Eye (tissue), 1 donor: ENCODE measurements around the gene HMCN2.
"Not testable (repeated sequence)": the region's sequence is repeated elsewhere in the genome, so short reads cannot be mapped to it uniquely, and the experiment has no call there.

Source experiments
- DNase-seq: peaks from one replicate; pipeline ENCODE4 v3.0.0-alpha.2; 2015

Gene HMCN2

DNA sequence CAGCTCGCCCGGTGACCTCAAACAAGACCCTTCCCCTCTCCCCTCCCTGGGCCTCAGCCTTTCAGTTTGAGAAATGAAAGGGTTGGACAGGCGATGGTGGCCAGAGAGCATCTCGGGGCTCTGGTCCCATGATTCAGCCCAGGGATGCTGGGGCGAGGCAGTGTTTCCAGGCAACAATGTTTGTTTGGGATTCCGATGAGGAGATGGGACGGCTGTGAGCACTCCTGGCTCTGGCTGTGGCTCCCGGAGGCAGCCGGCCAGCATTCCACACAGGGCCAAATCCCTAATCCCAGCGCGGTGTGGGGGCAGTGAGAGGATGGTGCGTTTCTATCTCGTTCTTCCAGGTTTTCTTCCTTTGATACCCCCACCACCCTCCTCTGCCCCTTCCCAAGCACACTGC lies 66.0 kb downstream of the HMCN2 start:
- peak; percentile 61 for DNase-seq

DNA sequence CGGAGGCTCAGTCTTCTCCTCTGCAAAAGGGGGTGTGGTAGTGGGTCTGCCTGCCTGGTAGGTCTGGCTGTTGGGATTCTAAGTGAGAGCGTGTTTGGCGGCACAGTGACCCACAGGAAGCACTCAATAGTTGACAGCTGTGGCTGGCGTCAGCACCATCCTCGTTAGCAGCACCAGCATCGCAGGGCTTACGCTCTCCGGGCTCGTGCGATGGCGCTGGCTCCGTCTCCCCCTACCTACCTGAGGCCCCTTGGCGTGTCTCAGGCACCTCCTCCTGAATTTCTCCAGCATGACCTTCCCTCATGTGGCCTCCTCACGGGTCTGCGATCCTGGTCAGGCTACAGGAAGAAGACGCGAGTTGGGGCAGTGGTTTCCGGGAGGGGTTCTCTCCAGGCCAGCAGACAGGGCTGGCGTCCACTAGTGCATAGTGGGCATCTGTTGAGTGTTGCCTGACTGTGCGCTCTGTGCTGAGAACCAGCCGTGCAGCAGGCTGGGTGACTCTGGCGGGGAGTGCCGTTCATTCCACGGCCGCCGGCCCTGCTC lies 66.9 kb downstream of the HMCN2 start:
- DNase-seq = no peak

DNA sequence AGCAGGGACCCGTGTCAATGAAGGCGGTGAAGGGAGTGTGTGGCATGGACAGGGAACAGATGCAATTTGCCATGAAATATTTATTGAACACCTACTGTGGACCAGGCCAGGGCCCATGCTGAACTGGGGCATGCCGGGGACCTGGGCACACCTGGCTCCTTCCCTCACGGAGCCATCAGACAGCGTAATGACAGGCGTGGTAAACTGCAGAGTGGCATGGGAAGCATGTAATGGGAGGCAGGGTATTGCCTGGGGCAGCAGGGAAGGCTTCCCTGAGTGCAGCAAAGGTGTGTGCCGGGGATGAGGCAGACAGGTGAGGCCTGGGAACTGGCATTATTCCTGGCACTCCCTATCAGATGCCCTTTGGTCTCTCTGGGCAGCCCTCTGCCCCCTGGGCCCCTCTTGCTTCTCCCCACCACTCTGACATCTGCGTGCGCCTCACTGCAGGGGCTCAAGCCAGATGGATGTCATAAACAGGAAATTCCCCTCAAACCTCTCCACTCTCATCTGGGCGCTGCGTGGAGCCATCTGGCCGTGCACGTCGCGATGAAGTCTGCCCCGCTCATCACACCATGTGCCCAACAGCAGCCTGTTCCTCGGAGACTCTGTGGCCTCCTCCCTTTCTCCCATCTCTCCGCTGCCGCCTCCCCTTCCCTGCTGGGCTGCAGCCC lies 67.6 kb downstream of the HMCN2 start:
- peak; percentile 75 for DNase-seq

DNA sequence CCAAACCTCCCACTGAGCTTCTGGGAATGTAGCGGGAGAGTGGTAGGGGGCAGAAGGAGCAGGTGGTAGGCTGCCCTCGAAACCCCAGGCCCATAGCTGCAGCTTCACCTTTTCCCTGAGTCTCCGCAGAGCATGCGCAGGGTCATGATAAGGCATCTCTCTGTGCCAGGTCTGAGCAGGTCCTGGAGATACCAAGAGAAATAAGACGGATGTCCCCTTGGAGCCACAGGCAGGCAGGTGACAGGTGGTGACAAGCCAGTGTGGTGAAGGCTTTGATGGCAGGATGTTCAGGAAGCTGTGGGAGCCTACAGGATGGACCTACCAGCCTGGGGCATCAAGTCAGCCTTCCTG lies 68.1 kb downstream of the HMCN2 start:
- DNase-seq = no peak

DNA sequence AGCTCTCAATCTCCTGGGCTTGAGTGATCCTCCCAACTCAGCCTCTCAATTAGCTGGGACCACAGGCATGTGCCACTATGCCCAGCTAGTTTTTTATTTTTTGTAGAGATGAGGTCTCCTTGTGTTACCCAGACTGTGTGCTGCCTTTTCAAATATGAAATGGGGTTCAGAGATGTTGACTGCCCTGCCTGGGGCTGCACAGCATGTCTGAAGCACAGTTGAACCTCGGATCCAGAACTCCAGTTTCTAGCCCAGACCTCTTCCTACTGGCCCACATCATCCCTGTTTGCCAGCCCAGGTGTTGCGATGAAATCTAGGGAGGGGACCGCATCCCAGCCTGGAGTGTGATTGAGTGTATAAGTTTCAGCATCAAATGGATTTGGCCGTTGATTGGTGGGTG lies 69.4 kb downstream of the HMCN2 start:
- DNase-seq = no peak

DNA sequence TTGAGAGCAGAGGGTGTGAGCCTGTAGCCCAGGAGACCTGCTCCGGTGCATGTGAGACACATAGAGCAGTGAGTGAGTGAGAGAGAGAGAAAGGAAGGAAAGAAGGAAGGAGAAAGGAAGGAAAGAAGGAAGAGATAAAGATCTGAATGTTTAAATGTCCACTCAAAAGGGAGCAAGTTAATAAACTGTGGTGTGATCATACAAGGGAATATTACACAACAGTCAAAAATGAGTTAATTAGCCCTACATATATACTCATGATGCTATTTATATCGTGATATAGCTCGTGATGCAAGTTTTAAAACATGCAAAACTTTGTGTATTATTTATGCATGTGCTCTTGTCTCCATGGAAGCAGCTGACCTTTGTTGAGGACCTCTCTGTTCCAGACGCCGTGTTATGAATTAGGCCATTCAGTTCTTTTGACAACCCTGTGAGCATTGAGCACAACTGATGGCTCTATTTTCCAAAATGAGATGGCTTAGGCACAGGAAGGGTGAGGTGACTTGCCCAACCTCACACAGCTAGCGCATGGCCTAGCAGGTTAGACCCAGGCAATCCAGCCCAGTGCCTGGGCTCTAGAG lies 70.6 kb downstream of the HMCN2 start:
- no peak for DNase-seq

DNA sequence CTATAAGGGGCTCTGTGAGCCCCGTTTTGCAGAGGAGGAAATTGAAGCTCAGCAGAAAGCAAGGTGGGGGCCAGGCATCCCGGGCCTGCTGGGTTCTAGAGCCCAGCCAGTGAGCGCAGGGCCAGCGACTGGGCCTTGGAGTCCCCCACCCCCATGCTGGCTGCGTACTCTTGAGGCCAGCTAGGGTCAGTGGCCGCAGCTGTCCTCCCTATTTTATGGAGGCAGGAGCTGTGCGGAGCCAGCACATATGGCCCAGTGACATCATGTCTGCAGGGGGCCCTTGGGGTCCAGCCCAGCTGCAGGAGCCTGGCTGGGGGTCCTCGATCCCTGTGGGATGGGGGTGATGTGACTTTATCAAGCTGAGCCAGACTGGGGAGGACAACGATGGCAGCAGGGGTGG lies 71.3 kb downstream of the HMCN2 start:
- DNase-seq = no peak

DNA sequence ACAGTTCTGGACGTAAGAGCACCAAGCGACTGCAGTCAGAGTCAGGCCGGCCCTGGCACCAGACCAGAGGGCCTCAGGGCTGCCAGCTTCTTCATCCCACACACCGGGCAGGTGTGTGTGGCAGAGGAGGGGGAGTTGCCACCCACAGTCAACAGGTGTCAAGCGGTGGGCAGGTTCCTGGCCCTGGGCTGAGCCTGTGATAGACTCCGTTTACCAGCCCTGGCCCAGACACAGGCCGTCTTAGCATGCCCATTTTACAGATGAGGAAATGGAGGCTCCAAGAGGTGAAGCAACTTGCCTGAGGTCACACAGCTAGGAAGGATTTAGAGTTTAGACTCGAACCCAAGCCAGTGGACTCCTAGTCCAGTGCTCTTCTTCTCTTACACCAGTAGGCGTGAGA lies 71.8 kb downstream of the HMCN2 start:
- DNase-seq = no peak

DNA sequence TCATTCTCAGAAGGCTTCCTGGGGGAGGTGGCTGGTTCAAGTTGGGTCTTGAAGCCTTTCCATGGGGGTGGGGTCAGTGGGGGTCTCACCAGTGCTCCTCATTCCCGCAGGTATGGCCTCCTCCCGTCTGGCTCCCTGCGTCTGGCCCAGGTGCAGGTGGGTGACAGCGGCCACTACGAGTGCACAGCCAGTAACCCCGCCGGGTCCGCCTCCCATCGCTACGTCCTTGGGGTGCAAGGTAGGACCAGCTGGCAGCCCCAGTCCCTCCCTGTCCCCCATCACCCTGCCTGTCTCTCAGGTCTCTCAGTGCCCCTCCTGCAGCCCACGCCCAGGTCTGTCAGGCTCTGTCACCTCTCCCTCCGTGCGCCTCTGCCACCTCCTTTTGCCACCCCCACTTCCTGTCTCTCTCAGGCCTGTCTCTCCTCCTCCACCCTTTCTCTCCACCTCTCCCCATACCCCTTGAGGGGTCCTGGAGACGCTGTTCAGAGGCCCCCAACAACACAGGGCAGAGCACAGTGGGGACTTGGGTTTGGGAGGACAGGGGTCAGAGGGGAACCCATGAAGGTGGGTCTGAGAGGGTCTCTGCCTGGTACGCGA lies 72.3 kb downstream of the HMCN2 start:
- DNase-seq = no peak

DNA sequence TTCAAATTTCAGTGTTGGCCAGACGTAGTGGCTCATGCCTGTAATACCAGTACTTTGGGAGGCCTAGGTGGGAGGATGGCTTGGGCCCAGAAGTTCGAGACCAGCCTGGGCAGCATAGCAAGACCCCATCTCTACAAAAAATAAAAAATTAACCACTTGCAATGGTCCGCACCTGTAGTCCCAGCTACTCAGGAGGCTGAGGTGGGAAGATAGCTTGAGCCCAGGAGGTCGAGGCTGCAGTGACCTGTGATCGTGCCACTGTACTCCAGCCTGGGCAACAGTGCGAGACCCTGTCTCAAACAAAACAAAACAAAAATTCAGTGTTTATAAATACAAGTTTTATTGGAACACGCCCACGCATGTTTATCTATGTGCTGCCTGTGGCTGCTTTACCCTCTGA lies 73.3 kb downstream of the HMCN2 start:
- not testable (repeated sequence) for DNase-seq

DNA sequence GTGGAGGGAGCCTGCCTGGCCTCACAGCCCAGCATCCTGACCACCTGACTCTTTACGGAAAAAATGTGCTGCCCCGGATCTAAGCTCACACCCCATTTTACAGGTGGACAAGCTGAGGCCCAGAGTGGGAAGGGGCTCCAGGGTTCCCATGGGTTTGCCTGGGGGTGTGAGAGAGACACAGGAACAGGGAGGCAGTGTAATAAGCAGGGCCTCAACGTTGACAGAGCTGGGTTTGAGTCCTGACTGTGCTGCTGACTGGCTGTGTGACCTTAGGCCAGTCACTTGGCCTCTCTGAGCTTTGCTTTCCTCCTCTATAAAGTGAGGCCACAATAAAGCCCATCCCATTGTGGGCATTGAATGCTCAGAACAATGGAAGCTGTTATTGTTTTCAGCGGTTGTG lies 73.7 kb downstream of the HMCN2 start:
- DNase-seq = no peak

DNA sequence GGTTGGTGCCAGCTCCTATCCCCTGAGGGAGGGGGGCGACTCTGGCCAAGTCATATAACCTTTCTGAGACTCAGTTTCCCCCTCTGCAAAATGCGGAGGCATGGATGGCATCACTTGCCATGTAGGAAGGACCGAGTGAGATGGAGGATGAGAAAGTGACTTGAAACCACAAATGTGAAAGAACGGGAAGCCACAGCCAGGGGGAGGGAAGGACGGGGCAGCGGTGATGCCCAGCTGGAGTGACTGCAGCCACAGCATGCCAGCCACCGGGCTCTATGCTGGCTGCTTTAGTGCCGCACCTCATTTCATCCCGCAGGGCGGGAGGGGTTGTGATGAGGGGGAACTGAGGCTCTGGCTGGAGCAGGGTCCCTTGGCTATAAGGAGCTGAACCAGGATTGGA lies 74.5 kb downstream of the HMCN2 start:
- DNase-seq = no peak

DNA sequence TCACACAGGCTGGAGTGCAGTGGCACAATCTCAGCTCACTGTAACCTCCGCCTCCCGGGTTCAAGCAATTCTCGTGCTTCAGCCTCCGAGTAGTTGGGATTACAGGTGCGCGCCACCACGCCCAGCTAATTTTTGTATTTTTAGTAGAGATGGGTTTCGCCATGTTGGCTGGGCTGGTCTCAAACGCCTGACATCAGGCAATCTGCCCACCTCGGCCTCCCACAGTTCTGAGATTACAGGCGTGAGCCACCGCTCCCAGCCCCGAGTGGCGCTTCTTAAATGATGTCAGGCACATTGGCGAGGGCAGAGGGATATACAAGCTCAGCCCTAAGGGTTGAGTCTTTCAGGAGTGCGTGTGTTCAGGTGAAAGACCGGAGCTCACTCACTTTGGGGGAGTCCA lies 75.0 kb downstream of the HMCN2 start:
- DNase-seq = not testable (repeated sequence)

DNA sequence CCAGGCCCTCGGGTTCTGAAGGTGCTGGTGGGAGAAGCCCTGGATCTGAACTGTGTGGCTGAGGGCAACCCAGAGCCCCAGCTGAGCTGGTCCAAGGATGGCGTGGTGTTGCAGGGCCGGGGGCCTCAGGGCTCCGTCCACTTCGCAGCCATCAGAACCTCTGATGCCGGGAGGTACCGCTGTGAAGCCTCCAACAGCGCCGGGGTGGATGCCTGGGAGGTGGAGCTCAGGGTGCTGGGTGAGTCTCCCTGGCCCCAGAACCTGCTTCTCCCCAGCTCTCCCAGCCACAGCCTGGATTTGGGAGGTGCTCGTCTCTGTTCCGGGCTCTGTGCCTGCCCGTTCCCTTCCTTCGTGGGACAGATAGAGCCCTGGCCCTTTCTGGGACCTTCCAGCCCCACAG lies 75.6 kb downstream of the HMCN2 start:
- DNase-seq = no peak

DNA sequence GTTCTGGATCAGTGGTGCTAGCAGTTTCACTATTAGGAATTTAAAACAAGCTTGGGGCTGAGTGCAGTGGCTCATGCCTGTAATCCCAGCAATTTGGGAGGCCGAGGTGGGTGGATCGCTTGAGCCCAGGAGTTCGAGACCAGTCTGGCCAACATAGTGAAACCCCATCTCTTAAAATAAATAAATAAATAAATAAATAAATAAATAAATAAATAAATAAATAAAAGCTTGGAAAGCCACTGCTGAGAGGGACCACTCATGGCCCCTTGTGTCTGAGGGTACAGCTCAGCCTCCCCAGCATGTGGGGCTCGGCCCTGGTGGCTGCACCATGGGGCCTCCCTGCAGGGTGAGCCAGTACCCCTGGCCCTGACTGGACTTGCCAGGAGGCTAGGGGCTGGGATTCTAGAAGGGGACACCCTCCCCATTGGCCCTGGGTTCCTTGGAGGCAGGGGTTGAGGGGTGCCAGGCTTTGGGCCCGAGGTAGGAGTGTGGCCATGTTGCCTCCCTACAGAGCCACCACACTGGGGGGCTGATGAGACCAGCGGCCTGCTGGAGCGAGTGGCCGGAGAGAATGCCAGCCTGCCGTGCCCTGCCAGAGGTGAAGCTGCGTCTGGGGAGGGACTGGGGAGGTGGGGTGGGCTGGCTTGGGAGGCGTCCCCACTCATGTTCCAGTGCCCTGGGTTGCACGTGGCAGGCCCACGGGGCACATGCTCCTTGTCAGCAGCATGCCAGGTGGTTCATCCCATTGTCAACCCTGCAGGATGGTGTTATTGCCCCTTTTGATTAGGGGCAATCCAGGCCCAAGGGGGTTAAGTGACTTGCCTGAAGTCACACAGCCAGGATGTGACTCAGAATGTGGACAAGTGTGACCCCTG lies 76.5 kb downstream of the HMCN2 start:
- no peak for DNase-seq

DNA sequence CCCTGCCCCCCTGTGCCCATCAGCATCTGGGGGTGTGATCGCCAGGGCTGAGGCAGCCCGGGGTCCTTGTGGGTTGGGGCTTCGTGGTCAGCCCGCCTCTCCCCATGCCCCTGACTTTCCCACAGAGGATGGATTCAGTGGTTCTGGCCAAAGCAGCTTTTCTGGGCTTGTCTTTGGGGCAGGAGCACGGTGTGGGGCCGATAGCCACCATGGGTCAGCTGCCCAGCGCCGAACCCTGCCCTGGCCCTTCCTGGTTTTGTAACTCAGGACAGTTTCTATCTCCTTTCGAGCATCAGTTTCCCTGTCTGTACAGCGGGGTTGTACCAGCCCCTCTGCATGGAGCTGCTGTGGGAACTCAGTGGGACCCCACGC lies 77.1 kb downstream of the HMCN2 start:
- DNase-seq = no peak

DNA sequence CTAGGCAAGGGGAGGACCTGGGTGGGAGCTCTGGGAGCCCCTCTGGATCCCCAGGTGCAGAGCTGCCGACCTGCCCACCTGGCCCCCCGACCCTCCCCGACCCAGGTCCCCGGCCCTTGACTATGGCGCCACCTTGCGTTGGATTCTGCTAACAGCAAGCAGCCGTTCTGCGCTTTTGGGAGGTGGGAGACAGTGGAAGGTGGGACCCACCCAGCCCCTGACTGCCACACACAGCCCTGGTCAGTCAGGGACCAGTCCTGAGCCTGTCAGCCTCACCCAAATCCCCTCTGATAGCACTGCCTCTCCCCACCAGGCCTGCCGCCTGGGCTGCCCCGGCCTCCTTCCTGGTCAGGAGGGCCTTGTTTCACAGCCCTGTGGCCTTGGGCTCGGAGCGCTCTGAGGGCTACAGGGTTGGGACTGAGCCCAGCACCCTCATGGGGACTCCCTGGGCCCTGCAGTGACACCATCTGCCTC lies 77.9 kb downstream of the HMCN2 start:
- DNase-seq = peak; percentile 66

DNA sequence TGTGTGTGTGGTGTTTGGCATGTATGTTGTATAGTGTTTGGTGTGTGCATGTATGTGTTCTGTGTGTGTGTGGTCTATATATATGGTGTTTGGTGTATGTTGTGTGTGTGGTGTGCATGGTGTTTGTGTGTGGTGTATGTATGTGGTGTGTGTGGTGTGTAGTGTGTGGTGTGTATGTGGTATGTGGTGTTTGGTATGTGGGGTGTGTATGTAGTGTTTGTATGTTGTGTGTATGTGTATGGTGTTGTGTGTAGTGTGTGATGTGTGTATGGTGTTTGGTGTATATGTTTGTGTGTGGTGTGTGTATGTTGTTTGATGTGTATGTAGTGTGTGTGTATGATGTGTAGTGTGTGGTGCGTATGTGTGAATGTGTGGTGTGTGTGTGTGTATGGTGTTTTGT lies 78.8 kb downstream of the HMCN2 start:
- no peak for DNase-seq

DNA sequence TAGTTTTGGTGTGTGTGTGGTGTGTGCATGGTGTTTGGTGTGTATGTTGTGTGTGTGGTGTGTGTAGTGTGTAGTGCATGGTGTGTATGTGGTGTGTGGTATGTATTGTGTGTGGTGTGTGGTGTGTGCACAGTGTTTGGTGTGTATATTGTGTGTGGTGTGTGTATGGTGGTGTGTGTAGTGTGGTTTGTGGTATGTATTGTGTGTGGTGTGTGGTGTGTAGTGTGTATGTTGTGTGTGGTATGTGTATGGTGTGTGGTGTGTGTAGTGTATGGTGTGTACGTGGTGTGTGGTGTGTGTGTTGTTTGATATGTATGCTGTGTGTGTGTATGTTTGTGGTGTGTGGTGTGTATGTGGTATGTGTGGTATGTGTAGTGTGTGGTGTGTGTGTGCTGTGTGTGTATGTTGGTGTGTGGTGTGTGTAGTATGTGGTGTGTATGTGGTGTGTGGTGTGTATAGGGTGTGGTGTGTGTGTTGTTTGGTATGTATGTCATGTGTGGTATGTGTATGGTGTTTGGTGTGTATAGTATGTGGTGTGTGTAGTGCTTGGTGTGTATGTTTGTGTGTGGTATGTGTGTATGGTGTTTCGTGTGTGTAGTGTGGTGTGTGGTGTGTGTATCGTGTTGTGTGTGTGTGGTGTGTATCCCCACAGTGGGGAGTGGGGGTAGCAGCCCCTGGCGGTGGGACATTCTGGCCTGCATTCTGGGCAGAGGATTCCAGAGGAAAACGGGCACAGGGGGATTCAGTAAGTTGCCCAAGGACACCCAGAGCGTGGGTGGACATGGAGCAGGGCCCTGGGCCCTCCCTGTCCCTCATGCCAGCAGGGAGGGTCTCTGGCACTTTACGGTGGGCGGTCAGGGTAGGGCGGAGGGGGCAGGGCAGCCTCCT lies 79.7 kb downstream of the HMCN2 start:
- no peak for DNase-seq

DNA sequence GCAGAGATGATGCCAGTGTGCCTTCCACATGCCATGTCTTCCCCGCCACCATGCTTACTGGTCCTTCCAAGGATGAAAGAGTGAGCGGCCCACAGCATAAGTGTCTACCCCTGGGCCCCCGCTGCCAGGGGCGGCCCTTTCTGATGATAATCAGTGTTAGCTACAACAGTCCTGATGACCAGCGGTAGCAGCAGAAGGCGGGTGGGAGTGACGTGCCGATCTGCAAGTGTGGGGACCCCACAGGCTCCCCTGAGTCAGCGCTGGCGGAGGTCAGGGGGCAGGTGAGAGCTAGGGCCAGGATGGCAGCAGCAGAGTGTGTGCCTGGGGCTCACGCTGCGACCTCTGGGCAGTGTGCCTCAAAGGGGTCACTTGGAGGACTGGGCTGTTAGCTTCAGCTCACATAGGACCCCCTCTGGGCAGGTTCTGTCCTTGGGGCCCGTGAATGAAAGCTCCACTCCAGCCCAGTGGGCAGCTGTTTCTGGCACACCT lies 80.4 kb downstream of the HMCN2 start:
- no peak for DNase-seq

DNA sequence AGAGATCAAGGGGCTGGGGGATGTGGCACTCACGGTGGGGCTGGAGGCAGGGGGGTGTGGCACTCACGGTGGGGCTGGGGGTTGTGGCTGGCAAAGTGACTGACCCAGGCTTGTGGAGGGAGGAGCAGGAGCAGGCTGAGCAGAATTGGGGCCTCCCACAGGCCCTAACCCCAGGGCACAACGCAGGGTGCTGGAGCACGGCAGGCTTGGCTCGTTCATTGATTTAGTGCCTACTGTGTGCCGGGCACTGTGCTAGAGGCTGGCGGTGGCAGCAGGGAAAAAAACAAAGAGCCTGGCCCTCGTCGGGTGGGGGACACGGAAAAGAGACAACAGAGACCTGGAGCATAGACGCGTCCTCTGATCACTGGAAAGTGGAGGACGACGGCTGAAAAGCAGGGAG lies 80.9 kb downstream of the HMCN2 start:
- DNase-seq = no peak

DNA sequence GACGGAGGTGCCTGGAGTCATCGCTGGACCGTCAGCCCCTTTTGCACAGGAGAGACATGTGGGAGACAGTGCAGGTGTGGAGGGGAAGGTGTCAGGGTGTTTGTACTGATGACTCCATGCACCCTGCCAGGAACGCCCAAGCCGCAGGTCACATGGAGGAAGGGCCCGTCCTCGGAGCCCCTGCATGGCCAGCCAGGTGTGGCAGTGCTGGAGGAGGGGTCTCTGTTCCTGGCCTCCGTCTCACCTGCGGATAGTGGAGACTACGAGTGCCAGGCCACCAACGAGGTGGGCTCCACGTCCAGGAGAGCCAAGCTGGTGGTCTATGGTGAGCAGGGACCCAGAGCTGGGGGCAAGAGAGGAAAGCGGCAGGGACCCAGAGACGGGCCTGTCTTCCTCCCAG lies 81.5 kb downstream of the HMCN2 start:
- DNase-seq = no peak
